Breast epithelium (tissue), 3 donors: Measurements from ENCODE around the gene CDH8.

Experiments
- POLR2A ChIP-seq: fragments of 450-650 bp; IDR thresholded peaks from one replicate; pipeline ENCODE4 v1.6.1; 2016; ENCODE audit warnings: antibody characterized with exemption, mild to moderate bottlenecking, moderate library complexity
- POLR2AphosphoS5 ChIP-seq, 3 donors: sonication (generic); formaldehyde crosslinking; IDR thresholded peaks; one replicate each; pipeline ENCODE4 v1.6.1; 2017; ENCODE audit warnings: antibody characterized with exemption in 3 of 3
- TF ChIP-seq, protein P1 (sequence below), 3 donors: fragments of 450-650 bp; IDR thresholded peaks; one replicate each; pipeline ENCODE4 v1.5.1; 2016 to 2017; ENCODE audit warnings: antibody characterized with exemption in 3 of 3, mild to moderate bottlenecking in 3 of 3, moderate library complexity in 3 of 3

DNA sequence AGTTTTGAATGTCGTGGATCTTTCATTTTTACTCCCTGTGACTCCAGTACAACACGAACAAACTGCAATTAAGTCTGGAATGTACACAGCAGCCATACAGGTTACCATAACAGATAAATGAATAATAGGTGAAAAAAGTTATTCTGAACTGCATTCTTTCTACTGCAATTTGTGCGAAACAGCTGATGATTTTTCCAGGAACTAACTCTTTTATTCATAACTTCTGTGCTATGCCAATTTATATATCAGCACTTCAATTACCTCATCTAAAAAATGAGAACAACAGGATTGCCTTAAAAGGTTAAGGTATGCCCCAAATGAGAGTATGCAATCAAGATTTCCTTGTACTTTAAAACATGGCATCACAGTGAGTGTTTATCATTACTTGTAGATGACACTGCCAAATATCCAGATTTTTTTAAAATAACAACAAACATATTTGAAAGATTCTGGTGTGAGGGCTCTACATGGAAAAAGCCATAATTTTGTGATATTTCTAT is 238.9 kb downstream of the CDH8 start:
- TF ChIP-seq POLR2A (no peak), POLR2AphosphoS5 (IDR thresholded peaks at IDR 0.05) (no peak)
- TF ChIP-seq, protein P1, sequence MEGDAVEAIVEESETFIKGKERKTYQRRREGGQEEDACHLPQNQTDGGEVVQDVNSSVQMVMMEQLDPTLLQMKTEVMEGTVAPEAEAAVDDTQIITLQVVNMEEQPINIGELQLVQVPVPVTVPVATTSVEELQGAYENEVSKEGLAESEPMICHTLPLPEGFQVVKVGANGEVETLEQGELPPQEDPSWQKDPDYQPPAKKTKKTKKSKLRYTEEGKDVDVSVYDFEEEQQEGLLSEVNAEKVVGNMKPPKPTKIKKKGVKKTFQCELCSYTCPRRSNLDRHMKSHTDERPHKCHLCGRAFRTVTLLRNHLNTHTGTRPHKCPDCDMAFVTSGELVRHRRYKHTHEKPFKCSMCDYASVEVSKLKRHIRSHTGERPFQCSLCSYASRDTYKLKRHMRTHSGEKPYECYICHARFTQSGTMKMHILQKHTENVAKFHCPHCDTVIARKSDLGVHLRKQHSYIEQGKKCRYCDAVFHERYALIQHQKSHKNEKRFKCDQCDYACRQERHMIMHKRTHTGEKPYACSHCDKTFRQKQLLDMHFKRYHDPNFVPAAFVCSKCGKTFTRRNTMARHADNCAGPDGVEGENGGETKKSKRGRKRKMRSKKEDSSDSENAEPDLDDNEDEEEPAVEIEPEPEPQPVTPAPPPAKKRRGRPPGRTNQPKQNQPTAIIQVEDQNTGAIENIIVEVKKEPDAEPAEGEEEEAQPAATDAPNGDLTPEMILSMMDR (IDR thresholded peaks at IDR 0.05) = no peak
